HG03064 (cell line): ENCODE data around the gene EZH1.

Experiments used
- ATAC-seq: cut with Tn5 transposase; IDR thresholded peaks from one replicate; pipeline ENCODE4 v1.9.1; 2021; ENCODE audit warnings: low read depth; ENCODE audit not compliant: unreplicated experiment

Gene EZH1

GRCh38 chr17:42725143-42725542 is 19.7 kb downstream of the EZH1 start:
- no peak for ATAC-seq

DNA sequence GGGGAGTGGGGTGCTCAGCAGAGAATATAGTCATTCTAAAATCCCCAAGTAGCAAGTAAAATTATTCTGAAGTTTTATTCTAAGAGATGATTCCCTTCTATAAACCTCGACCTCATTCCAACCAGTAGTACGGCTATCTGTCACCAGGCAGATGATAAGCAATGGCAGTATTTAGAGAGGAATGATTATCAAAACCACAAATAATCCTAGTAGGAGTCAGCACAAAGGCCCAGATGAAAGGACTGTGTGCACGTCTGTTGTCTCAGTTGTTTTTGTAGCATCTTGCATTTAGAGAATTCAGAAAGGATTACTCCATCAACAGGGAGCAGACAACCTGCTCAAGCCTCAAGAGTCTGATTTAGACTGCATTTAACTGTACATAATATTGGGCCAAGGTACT is 21.2 kb downstream of the EZH1 start:
- no peak for ATAC-seq

DNA sequence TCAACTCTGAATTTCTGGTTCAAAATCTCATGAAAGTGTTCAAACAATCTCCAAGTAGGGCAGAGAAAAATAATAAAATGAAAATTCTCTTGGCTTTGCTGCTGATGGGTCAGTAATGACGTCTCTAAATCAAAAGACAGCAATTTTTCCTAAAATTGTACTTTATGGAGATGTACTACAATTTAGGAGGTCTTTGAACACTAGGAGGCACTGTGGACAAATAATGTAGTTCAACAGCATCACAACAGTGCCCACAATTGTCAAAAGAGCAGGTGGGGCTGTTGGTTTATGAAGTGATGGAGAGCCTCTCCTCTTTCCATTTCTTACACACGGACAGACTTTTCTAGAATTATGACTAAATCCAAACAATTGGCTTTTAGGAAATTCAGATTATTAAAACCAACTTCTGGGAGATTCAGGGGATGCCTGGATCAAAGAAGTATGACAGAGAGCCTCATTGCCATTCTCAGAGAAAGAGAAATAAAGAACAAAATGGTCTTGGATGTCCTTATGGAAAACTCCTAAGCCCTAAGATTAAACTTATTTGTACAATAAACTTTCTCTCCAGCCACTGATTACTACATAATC is 23.8 kb downstream of the EZH1 start:
- no peak for ATAC-seq

- no peak for ATAC-seq
Observed at GRCh38 chr17:42709561-42709960, 35.3 kb downstream of the EZH1 start.

DNA sequence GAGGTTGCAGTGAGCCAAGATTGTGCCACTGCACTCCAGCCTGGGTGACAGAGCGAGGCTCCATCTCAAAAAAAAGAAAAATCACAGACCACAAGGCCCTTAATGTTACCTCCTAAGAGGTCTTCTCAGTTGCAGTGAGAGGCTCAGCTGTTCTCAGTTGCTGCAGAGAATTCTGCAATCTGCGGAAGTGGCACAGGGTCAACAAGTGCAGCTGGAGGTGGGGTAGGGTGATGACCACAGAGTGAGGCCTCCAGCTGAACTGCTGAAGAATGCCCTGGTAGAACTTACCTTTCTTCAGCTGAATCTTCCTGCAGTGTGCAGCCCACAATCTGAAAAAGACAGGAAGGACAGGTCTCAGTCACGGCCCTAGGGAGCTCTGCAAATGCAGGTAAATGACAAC is 36.3 kb downstream of the EZH1 start:
- ATAC-seq: no peak

- ATAC-seq: no peak
Observed at GRCh38 chr17:42706732-42707131, 38.1 kb downstream of the EZH1 start.

DNA sequence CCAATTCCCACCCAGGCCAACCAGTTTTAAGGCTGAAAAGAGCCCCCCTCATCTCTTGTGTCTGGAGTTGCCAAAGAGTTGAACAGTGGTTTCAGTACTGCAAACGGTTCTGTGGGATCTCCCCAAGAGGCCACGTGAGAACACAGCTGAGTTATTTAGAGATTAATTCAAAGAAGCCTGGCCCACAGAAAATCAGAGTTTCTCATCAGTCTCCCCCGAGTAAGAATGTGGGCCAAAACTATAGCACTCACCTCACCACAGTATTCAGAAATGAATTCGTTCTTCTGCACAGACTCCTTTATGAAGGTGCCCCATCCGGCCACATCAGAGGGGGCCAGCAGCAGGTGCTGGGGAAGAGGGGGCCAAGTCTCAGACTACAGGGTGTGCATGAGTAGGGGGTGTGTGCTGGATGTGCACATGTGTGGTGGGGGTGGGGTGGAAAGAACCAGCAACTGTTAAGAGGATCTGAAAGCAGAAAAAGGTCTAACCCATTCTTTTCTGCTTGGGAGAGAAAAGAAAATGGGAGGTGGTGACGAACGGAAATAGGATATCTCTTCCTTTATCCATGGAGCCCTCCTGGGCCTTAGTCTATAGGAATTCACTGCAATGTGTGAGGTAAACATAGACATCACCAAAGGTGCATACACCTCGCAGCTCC is 39.9 kb downstream of the EZH1 start:
- peak; percentile 75 for ATAC-seq

DNA sequence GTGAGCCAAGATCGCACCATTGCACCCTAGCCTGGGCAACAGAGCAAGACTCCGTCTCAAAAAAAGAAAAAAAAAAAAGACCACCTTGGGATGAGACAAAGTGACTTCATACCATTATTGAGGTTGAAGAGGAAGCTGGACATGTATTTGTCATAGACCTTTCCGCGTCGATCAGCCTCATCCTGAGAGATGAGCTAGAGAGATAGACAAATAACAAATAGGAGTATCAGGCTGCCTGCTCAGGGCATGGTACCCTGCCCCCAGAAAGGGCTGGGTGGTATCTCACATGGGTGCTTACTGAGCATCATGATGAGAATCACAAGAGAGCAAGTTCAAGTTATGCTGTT is 40.4 kb downstream of the EZH1 start:
- ATAC-seq: no peak

DNA sequence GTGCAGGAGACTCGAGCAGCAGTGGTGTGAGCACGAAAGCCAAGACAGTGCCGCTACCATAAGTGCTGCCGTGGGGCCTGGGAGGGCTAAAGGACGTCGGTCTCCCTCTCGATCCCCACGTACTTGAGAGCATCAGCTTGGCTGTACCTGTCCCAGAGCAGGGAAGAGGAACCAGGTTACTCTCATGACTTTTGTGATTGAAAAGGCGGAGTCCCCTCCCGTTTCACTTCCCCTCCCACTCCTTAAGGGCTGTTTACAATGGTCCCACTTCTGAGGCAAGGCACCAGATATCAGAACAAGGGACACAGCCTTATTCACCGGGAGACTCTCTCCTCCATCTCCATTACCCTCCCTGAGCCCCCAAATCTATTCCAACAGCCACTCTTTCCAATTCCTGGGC is 42.4 kb downstream of the EZH1 start:
- no peak for ATAC-seq

DNA sequence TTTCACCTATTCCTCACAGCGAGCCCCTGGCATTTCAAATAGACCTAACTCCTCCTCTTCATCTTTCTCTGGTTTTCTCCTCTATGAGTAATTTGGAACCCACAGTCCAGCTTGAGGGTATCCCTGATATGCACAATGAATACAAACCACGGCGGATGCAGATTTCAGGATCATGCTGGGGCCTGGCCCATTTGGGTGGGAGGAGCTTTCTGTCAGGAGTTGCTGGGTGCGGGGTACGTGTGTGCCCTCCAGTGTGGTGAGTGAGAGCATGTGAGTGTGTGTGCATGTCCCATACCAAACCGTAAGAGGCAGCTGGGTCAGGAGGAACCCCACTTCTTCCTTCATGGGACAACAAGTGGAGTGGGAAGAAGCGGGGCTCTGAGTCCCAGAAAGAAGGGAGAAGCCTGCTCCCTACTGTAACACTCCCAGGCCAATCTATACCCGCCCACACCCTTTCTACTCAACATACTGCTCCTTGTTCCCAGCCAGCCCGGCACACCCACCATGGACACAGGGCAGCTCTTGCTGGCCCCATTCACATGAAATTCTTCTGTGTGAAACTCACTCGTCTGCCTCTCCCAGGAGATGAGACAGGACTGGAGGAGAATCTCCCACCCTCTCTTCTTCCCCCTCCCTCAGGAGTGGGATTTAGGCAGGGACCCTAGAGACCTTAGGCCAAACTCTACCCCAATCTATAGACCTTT is 44.1 kb downstream of the EZH1 start:
- ATAC-seq: no peak

GRCh38 chr17:42699415-42699740 is 45.5 kb downstream of the EZH1 start:
- no peak for ATAC-seq

- ATAC-seq: no peak
Observed at GRCh38 chr17:42698736-42699414, 46.0 kb downstream of the EZH1 start.

- no peak for ATAC-seq
Observed at GRCh38 chr17:42697108-42697811, 47.6 kb downstream of the EZH1 start.

GRCh38 chr17:42695500-42695899 is 49.3 kb downstream of the EZH1 start:
- ATAC-seq: no peak

DNA sequence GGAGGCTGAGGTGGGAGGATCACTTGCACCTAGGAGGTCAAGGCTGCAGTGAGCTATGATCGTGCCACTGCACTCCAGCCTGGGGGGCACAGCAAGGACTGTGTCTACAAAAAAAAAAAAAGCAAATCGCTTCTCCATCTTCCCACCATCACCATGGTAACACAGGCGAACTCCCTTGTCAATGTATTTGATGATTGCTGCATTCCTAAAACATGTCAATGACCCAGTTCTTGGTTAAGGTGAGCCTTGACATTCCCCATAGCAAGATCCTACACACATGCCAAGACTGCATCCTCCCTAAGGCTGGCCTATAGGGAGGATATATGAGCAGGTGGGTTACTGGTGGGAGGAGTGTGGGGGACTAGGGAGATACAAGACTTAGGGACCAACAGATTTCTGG is 50.3 kb downstream of the EZH1 start:
- no peak for ATAC-seq

GRCh38 chr17:42692489-42692888 is 52.4 kb downstream of the EZH1 start:
- no peak for ATAC-seq

GRCh38 chr17:42691021-42691545 is 53.8 kb downstream of the EZH1 start:
- ATAC-seq: no peak

GRCh38 chr17:42690596-42690995 is 54.2 kb downstream of the EZH1 start:
- ATAC-seq: no peak

DNA sequence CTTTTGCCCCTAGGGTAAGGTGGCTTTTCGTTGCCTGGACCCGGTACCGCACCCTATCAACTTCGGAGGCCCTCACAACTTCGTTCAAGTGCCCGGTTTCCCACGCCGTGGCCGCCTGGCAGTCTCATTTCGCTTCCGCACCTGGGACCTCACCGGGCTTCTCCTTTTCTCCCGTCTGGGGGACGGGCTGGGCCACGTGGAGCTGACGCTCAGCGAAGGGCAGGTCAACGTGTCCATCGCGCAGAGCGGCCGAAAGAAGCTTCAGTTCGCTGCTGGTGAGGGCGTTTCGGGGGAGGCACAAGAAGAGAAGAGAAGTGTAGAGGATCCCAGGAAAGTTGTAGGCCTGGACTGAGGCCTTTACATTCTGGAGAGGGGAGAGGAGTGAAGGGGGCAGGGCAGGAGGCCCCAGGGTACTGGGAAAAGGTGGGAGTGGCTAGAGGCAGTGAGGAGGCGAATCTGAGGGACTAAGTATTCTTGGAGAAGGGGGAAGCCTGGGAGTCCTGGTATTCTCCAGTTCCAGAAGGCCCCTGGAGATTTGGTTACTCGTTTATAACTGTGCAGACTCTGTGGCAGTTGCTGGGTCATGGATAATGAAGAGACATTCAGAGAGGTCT is 57.0 kb downstream of the EZH1 start:
- ATAC-seq: no peak

GRCh38 chr17:42686520-42687128 is 58.2 kb downstream of the EZH1 start:
- no peak for ATAC-seq
